ENCODE measurements around the gene KLK3. TPM values are rescaled to one million over a fixed set of nuclear protein-coding genes. Genes with fewer than 3 reads are reported as not detected.
A peak's percentile ranks its signal among the peaks of the same experiment; 100 is the strongest.

Gene KLK3
- total and polyA plus RNA-seq, 2 donors, result 0.19 to 0.96 TPM

- no peaks in the 10 kb centered on the region for H3K36me3 ChIP-seq (ENCODE audit: control insufficient read depth in 2 of 2, insufficient read depth in 2 of 2, low read length in 1 of 2)
- H3K4me3 ChIP-seq (ENCODE audit: low read length in 2 of 2), result no peak overlapping the region
- H3K27ac ChIP-seq (ENCODE audit: low read depth in 1 of 2, low read length in 1 of 2), result no peak overlapping the region
- peaks cover 0 to 1% of the 10 kb centered on the region in 2 donors for H3K9me3 ChIP-seq (ENCODE audit: control insufficient read depth in 2 of 2, insufficient read depth in 1 of 2, low read length in 1 of 2)
- WGBS, result 85% methylated on average over 3 of the region's 3 CpGs
- DNase-seq (ENCODE audit: low read depth in 6 of 9, low spot score in 9 of 9), result no peak
- no peaks in the 10 kb centered on the region for H3K27me3 ChIP-seq (ENCODE audit: control insufficient read depth in 2 of 2, insufficient read depth in 1 of 2, low read length in 1 of 2)
- no peaks in the 10 kb centered on the region for H3K4me1 ChIP-seq (ENCODE audit: control insufficient read depth in 2 of 2, insufficient read depth in 2 of 2, low read length in 2 of 2)
Measured at GRCh38 chr19:50897612-50898011, 42.9 kb downstream of the KLK3 start.

- no peak for DNase-seq (ENCODE audit: low read depth in 6 of 9, low spot score in 9 of 9)
- Histone ChIP-seq H3K27me3 (ENCODE audit: control insufficient read depth in 2 of 2, insufficient read depth in 1 of 2, low read length in 1 of 2) (no peaks in the 10 kb centered on the region), H3K4me3 (ENCODE audit: low read length in 2 of 2) (no peak overlapping the region), H3K27ac (ENCODE audit: low read depth in 1 of 2, low read length in 1 of 2) (no peak overlapping the region), H3K36me3 (ENCODE audit: control insufficient read depth in 2 of 2, insufficient read depth in 2 of 2, low read length in 1 of 2) (no peaks in the 10 kb centered on the region), H3K9me3 (ENCODE audit: control insufficient read depth in 2 of 2, insufficient read depth in 1 of 2, low read length in 1 of 2) (peaks cover 0 to 1% of the 10 kb centered on the region in 2 donors), H3K4me1 (ENCODE audit: control insufficient read depth in 2 of 2, insufficient read depth in 2 of 2, low read length in 2 of 2) (no peaks in the 10 kb centered on the region)
- 81% methylated on average over 4 of the region's 4 CpGs for WGBS
Measured at GRCh38 chr19:50898018-50898417, 43.3 kb downstream of the KLK3 start.

- Histone ChIP-seq H3K4me1 (ENCODE audit: control insufficient read depth in 2 of 2, insufficient read depth in 2 of 2, low read length in 2 of 2) (no peaks in the 10 kb centered on the region), H3K27ac (ENCODE audit: low read depth in 1 of 2, low read length in 1 of 2) (no peak overlapping the region), H3K9me3 (ENCODE audit: control insufficient read depth in 2 of 2, insufficient read depth in 1 of 2, low read length in 1 of 2) (peaks cover 0 to 1% of the 10 kb centered on the region in 2 donors), H3K36me3 (ENCODE audit: control insufficient read depth in 2 of 2, insufficient read depth in 2 of 2, low read length in 1 of 2) (no peaks in the 10 kb centered on the region), H3K27me3 (ENCODE audit: control insufficient read depth in 2 of 2, insufficient read depth in 1 of 2, low read length in 1 of 2) (no peaks in the 10 kb centered on the region), H3K4me3 (ENCODE audit: low read length in 2 of 2) (no peak overlapping the region)
- 89% methylated on average over 3 of the region's 3 CpGs for WGBS
- DNase-seq (ENCODE audit: low read depth in 6 of 9, low spot score in 9 of 9), result no peak
Measured at GRCh38 chr19:50899569-50899968, 44.9 kb downstream of the KLK3 start.

GRCh38 chr19:50902640-50903039 is 47.9 kb downstream of the KLK3 start:
- WGBS, result 66% methylated on average over 2 of the region's 4 CpGs
- Histone ChIP-seq H3K36me3 (ENCODE audit: control insufficient read depth in 2 of 2, insufficient read depth in 2 of 2, low read length in 1 of 2) (no peaks in the 10 kb centered on the region), H3K27ac (ENCODE audit: low read depth in 1 of 2, low read length in 1 of 2) (no peak overlapping the region), H3K4me1 (ENCODE audit: control insufficient read depth in 2 of 2, insufficient read depth in 2 of 2, low read length in 2 of 2) (no peaks in the 10 kb centered on the region), H3K4me3 (ENCODE audit: low read length in 2 of 2) (no peak overlapping the region), H3K9me3 (ENCODE audit: control insufficient read depth in 2 of 2, insufficient read depth in 1 of 2, low read length in 1 of 2) (no peaks in the 10 kb centered on the region), H3K27me3 (ENCODE audit: control insufficient read depth in 2 of 2, insufficient read depth in 1 of 2, low read length in 1 of 2) (no peaks in the 10 kb centered on the region)
- no peak for DNase-seq (ENCODE audit: low read depth in 6 of 9, low spot score in 9 of 9)

GRCh38 chr19:50906217-50906616 is 51.5 kb downstream of the KLK3 start:
- Histone ChIP-seq H3K27ac (ENCODE audit: low read depth in 1 of 2, low read length in 1 of 2) (no peak overlapping the region), H3K4me1 (ENCODE audit: control insufficient read depth in 2 of 2, insufficient read depth in 2 of 2, low read length in 2 of 2) (no peaks in the 10 kb centered on the region), H3K36me3 (ENCODE audit: control insufficient read depth in 2 of 2, insufficient read depth in 2 of 2, low read length in 1 of 2) (no peaks in the 10 kb centered on the region), H3K27me3 (ENCODE audit: control insufficient read depth in 2 of 2, insufficient read depth in 1 of 2, low read length in 1 of 2) (peaks cover 3 to 32% of the 10 kb centered on the region in 2 donors), H3K4me3 (ENCODE audit: low read length in 2 of 2) (no peak overlapping the region), H3K9me3 (ENCODE audit: control insufficient read depth in 2 of 2, insufficient read depth in 1 of 2, low read length in 1 of 2) (no peaks in the 10 kb centered on the region)
- WGBS, result 17% methylated on average over 5 of the region's 5 CpGs
- DNase-seq (ENCODE audit: low read depth in 6 of 9, low spot score in 9 of 9), result peak in 3 of 9 donors; percentile 7 to 12 (median 11)

GRCh38 chr19:50908336-50908735 is 53.6 kb downstream of the KLK3 start:
- DNase-seq (ENCODE audit: low read depth in 6 of 9, low spot score in 9 of 9), result no peak

GRCh38 chr19:50909240-50910070 is 54.7 kb downstream of the KLK3 start:
- Histone ChIP-seq H3K27me3 (ENCODE audit: control insufficient read depth in 2 of 2, insufficient read depth in 1 of 2, low read length in 1 of 2) (peaks cover 18 to 53% of the 10 kb centered on the region in 2 donors), H3K4me3 (ENCODE audit: low read length in 2 of 2) (no peak overlapping the region), H3K27ac (ENCODE audit: low read depth in 1 of 2, low read length in 1 of 2) (no peak overlapping the region), H3K36me3 (ENCODE audit: control insufficient read depth in 2 of 2, insufficient read depth in 2 of 2, low read length in 1 of 2) (no peaks in the 10 kb centered on the region), H3K9me3 (ENCODE audit: control insufficient read depth in 2 of 2, insufficient read depth in 1 of 2, low read length in 1 of 2) (no peaks in the 10 kb centered on the region), H3K4me1 (ENCODE audit: control insufficient read depth in 2 of 2, insufficient read depth in 2 of 2, low read length in 2 of 2) (no peaks in the 10 kb centered on the region)
- WGBS, result 8% methylated on average over 36 of the region's 36 CpGs
- DNase-seq (ENCODE audit: low read depth in 6 of 9, low spot score in 9 of 9), result peak in 1 of 9 donors; percentile 21

More at GRCh38 chr19:50908336-50908735, 53.6 kb downstream of the KLK3 start:
- H3K27ac ChIP-seq (ENCODE audit: low read depth in 1 of 2, low read length in 1 of 2), result no peak overlapping the region
- no peaks in the 10 kb centered on the region for H3K9me3 ChIP-seq (ENCODE audit: control insufficient read depth in 2 of 2, insufficient read depth in 1 of 2, low read length in 1 of 2)
- no peaks in the 10 kb centered on the region for H3K36me3 ChIP-seq (ENCODE audit: control insufficient read depth in 2 of 2, insufficient read depth in 2 of 2, low read length in 1 of 2)
- no peaks in the 10 kb centered on the region for H3K4me1 ChIP-seq (ENCODE audit: control insufficient read depth in 2 of 2, insufficient read depth in 2 of 2, low read length in 2 of 2)
- 65% methylated on average over 25 of the region's 25 CpGs for WGBS
- H3K4me3 ChIP-seq (ENCODE audit: low read length in 2 of 2), result no peak overlapping the region
- peaks cover 18 to 53% of the 10 kb centered on the region in 2 donors for H3K27me3 ChIP-seq (ENCODE audit: control insufficient read depth in 2 of 2, insufficient read depth in 1 of 2, low read length in 1 of 2)

Other genes with a start within 250 kb of the KLK3 start
- 0.09 TPM for gene SYT3, start 215.0 kb upstream of the KLK3 start, total RNA-seq
- gene SYT3, start 215.0 kb upstream of the KLK3 start, polyA plus RNA-seq, result 0.02 TPM
- 0.61 TPM for gene C19orf81, start 205.5 kb upstream of the KLK3 start, total RNA-seq
- not detected for gene C19orf81, start 205.5 kb upstream of the KLK3 start, polyA plus RNA-seq
- gene SHANK1, start 135.1 kb upstream of the KLK3 start, total RNA-seq, result 1.8 TPM
- gene SHANK1, start 135.1 kb upstream of the KLK3 start, polyA plus RNA-seq, result 0.39 TPM
- 10.7 TPM for gene CLEC11A, start 131.6 kb upstream of the KLK3 start, total RNA-seq
- 10.5 TPM for gene CLEC11A, start 131.6 kb upstream of the KLK3 start, polyA plus RNA-seq
- gene GPR32, start 84.5 kb upstream of the KLK3 start, total RNA-seq, result not detected
- gene GPR32, start 84.5 kb upstream of the KLK3 start, polyA plus RNA-seq, result 0.07 TPM
- not detected for gene ACP4, start 64.5 kb upstream of the KLK3 start, total RNA-seq
- gene ACP4, start 64.5 kb upstream of the KLK3 start, polyA plus RNA-seq, result not detected
- gene KLK1, start 31.1 kb upstream of the KLK3 start, total RNA-seq, result 0.14 TPM
- 1.6 TPM for gene KLK1, start 31.1 kb upstream of the KLK3 start, polyA plus RNA-seq
- not detected for gene KLK15, start 21.3 kb upstream of the KLK3 start, total RNA-seq
- 0.11 TPM for gene KLK15, start 21.3 kb upstream of the KLK3 start, polyA plus RNA-seq
- gene KLK2, start 18.5 kb downstream of the KLK3 start, total RNA-seq, result under 0.01 TPM
- 0.50 TPM for gene KLK2, start 18.5 kb downstream of the KLK3 start, polyA plus RNA-seq
- gene KLK4, start 56.5 kb downstream of the KLK3 start, total RNA-seq, result not detected
- gene KLK4, start 56.5 kb downstream of the KLK3 start, polyA plus RNA-seq, result 0.39 TPM
- gene KLK5, start 98.1 kb downstream of the KLK3 start, total RNA-seq, result 0.28 TPM
- 1.9 TPM for gene KLK5, start 98.1 kb downstream of the KLK3 start, polyA plus RNA-seq
- gene KLK6, start 114.7 kb downstream of the KLK3 start, total RNA-seq, result 0.24 TPM
- 7.0 TPM for gene KLK6, start 114.7 kb downstream of the KLK3 start, polyA plus RNA-seq
- gene KLK7, start 129.0 kb downstream of the KLK3 start, total RNA-seq, result 0.52 TPM
- 5.0 TPM for gene KLK7, start 129.0 kb downstream of the KLK3 start, polyA plus RNA-seq
- gene KLK8, start 146.7 kb downstream of the KLK3 start, total RNA-seq, result 2.2 TPM
- 11.0 TPM for gene KLK8, start 146.7 kb downstream of the KLK3 start, polyA plus RNA-seq
- gene KLK10, start 164.8 kb downstream of the KLK3 start, total RNA-seq, result 0.42 TPM
- 7.2 TPM for gene KLK10, start 164.8 kb downstream of the KLK3 start, polyA plus RNA-seq
- gene KLK11, start 171.7 kb downstream of the KLK3 start, total RNA-seq, result 1.9 TPM
- gene KLK11, start 171.7 kb downstream of the KLK3 start, polyA plus RNA-seq, result 17.2 TPM
- gene KLK12, start 180.1 kb downstream of the KLK3 start, total RNA-seq, result 0.61 TPM
- gene KLK12, start 180.1 kb downstream of the KLK3 start, polyA plus RNA-seq, result 3.0 TPM
- 0.19 TPM for gene KLK13, start 210.2 kb downstream of the KLK3 start, total RNA-seq
- gene KLK13, start 210.2 kb downstream of the KLK3 start, polyA plus RNA-seq, result 0.89 TPM
- gene KLK14, start 228.0 kb downstream of the KLK3 start, total RNA-seq, result 0.09 TPM
- 1.2 TPM for gene KLK14, start 228.0 kb downstream of the KLK3 start, polyA plus RNA-seq

Data from thymus (tissue), 11 donors.